GM20431 (cell line): ENCODE measurements around the gene EVC.

Experiments
- in situ Hi-C: fragments of 300-500 bp; cut with MseI, MboI; formaldehyde crosslinking; loops from one replicate; pipeline ENCODE4 v1.15.0; 2020; ENCODE audit warnings: low sequenced_read_pairs; ENCODE audit not compliant: unreplicated experiment

The EVC gene

DNA sequence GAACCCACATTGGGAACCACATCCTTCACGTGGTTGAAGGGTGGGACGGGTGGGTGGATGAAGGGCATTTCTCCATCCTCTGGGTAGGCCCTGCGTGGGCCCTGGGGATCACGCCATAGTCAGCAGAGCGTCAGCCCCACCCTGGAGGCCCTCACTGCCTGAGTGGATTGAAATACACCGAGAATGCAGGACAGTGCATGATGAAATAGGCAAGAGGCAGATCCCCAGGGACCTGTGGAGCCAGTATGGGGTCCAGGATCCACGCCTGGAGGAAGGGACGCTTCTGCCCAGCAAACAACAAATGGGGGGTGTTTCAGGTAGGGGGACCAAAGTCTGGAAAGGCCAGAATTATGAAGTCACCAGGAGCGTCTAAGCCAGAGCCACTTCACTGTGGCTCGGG, 19.4 kb downstream of the EVC start:
- in situ Hi-C loops = no loop called here

DNA sequence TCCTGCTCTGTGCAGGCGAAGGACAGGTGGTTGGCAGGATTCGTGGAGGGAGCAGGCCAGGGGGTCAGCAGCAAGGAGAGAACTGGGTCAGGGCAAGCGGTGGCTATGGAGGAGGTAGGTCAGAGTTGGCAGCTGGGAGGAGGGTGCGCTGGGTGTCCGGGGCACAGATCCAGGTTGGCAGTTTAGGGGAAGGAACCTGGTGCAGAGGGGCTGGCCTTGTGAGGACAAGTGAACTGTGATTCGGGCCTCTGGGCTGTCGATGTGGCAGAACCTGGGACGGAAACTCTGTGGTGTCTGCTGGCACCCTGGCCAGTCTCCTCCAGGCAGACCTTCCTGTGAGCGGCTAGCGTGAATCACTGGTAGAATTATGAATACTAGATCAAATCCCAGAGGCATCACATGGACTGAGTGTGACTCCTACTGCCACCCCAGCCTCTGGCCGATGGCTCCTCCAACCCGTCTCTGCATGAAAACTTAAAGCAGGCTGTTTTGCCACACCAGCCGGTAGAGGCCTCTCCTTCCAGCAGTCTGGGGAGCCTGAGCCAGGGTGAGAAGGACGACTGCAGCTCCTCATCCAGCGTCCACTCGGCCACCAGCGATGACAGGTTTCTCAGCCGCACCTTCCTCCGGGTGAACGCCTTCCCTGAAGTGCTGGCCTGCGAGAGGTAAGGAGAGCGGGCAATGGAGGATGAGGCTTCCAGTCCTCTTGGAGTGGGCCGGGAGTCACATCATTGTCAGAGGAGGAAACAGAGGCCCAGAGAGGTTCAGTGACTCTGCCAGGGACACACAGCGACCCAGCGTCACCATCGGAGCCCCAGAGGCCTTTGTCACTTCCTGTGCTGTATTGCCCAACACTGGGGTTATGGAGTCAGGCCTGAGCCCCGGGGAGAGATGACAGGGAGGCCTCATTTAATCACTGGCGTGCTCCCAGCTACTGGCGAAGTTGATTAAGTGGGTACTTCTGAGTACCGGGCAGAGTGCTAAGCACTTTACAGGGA, 20.3 kb downstream of the EVC start:
- in situ Hi-C loops = no loop called here

DNA sequence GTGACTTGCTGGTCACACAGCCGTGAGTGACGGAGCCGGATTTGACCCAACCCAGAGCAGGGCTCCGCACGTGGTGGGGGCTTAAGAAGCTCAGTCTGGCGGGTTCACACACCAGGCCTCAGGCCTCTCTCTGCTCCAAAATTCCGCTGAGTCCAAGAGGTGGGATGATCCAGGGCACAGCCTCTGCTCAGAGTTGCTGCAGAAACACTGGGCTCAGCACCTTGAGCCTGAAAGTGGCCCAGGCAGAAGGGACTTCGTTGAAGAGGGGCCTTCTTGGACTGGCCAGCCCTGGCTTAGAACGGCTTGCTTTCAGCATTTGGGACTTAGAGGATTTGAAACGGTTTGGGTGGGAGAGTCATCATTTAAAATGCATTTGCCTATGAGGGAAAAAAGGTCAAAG, 21.2 kb downstream of the EVC start:
- in situ Hi-C loops = no loop called here

DNA sequence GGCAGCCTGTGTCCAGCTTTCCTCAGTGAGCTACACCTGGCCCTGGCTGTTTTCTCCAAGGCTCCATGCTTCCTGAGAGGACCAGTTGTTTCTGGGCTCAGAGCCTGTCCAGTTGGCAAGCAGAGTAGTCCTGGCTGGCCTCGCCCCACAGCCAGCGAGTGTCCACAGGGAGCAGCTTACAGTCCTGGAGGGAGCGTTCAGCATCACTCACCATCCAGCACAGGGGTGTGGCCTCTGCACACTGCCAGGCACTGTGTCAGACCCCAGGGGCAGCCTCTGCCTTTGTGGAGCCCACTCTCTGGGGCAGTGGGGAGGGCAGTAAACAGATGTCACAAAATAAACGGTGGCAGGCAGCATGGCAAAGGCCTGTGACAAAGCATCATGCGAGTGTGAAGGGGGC, 23.9 kb downstream of the EVC start:
- in situ Hi-C loops = no loop called here

DNA sequence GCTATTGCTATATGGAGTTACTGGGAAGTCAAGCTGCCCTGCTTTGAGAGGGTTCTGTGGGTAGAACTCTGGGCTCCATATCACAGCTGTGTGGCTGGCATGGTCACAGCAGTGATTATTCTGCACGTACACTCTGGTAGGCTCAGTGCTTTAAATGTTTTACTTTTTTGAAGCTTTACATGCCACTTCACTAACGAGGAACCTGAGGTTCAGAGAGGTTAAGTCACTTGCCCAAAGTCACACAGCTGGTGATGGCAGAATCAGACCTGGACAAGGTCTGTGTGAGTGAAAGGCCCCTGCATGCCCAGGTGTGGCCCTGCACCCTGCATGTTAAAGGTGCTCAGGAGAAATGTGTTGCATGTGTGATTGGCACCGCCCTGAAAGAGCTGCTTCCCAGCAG, 24.5 kb downstream of the EVC start:
- in situ Hi-C loops = no loop called here

DNA sequence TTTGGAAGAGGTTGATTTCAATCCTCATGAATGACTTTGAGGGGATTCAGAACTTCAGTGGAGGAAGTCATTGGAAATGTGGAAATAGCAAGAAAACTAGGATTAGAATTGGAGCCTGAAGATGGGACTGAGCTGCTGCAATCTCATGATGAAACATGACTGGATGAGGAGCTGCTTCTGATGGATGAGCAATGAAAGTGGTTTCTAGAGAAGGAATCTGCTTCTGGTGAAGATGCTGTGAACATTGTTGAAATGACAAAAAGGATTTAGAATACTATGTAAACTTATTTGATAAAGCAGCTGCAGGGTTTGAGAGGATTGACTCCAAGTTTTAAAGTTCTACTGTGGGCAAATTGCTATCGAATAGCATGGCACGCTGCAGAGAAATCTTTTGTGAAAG, 27.1 kb downstream of the EVC start:
- in situ Hi-C loops = no loop called here

DNA sequence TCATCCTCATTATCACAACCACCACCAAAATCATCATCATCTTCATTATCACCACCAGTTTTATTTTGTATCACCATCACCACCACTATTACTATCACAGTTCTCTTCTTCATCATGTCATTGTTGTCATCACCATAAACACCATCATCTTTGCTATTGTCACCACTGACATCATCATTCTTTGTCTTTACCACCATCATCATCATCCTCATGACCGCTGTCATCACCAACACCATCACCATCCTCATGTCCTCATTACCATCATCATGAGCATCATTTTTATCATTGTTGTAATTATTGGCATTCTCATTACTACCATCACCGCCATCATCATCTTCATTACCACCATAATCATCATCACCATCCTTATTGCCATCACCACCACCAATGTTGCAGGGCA, 31.4 kb downstream of the EVC start:
- in situ Hi-C loops = no loop called here

DNA sequence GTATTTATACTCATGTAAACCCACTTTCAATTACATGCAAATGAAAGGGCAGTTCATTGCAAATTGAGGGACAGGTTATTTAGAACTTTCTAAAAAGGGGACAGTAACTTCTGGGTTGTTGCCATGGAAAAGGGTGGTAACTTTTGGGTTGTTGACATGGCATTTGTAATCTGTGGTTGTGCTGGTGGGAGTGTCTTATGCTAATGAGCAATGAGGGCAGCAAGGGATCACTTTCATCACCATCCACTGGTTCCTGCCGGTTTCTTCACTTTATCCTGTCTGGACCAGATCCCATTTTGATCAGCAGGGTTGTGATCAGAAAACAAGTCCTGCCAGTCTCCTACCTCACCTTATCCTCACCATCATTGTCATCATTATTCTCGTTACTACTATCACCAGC, 32.0 kb downstream of the EVC start:
- in situ Hi-C loops = no loop called here

DNA sequence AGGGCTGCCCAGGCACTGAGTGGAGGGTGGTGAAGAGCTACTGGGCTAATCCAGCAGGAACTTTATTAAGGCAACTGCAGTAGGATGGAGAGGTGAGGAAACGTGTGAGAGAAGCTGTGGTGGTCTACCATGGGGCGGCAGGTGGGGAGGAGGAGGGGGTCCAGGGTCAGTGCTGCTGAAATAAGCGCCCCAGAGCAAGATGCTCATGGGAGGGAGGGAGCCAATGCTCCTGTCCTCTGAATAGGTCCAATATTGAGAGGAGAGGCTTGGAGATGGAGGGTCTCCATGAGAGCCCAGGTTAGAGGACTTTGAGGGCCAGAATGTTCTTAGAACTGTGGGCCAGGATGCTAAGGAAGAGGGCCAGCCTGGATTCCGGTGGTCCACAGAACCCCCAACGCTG, 35.2 kb downstream of the EVC start:
- in situ Hi-C loops = no loop called here

DNA sequence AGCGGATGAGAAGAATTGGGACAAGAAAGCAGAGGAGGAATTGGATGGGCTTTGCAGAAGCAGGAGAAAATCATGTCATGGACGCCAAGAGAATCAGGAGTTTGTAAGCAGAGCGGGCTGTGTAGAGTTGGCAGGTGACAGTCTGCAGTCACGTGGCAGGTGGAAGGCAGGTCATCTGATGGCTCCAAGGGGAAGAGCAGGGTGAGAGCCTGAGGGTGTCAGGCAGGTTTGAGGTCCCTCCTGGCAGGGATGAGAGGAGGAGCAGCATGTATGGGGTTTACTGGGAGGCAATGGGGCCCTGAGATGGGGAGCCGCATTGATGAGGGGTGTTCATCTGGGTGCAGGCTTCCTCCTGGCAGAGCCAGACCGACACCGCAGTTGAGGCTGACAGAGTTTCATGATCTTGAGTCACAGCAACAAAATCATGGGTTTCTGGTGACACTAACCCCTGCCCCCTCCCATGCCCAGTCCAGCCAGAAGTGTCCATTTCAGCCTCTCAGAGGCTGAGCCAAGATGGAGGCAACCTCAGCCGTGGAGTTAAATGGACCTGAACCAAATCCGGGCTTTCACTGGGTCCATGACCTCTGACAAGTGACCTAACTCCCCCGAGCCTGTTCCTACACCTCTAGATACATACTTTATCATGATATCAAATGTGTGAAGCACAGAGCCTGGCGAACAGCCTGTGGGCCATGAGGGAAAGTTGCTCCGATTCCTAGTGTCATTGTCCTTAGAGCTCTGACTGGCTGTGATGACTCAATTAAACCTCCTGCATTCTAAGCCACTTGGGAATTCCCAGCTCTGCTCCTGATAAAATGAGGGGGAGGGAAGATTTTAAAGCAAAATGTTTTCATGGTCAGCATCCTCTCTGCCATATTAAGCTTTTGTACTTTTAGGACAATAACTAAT, 36.1 kb downstream of the EVC start:
- in situ Hi-C loops = no loop called here

DNA sequence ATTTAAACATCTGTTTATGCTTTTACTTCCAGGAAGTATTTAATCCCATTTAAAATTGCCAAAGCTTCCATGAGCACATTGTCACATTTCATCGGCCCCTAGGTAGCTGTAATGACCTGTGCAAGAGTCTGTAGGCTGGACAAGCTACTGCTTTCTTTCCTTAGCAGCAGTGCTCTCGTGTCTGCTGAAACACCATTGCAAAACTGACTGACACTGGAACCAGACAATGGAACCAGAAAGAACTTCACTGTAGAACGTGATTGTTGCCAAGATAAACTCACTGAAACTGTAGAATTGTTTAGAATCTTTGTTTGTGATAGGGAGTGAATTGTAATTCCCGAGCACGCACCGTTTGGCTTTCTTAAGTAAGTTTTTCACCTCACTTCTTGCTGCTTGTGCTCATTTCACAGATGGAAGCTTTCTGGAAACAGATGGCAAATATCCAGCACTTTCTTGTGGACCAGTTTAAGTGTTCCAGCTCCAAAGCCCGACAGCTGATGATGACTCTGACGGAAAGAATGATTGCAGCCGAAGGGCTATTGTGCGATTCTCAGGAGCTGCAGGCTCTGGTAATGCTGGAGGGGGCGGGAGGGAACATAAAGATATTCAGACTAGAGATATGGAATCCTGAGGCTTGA, 36.9 kb downstream of the EVC start:
- in situ Hi-C loops = no loop called here

DNA sequence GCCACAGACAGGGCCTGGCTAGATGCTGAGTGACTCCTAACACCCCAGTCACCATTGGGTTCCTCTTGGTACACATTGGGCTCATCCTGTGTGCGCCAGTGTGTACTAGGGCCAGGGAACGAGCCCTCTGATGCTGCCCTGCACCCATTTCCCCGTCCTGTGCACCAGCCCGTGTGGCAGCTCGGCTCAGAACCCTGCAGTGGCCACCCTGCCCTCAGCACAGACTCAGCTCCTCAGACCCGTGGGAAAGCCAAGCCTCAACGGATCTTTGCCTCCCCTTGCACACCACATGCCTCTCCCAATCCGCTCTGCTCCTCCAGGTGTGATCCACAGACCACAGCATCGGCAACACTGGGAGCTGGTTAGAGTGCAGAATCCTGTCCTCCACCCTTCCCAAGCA, 38.6 kb downstream of the EVC start:
- in situ Hi-C loops = no loop called here

DNA sequence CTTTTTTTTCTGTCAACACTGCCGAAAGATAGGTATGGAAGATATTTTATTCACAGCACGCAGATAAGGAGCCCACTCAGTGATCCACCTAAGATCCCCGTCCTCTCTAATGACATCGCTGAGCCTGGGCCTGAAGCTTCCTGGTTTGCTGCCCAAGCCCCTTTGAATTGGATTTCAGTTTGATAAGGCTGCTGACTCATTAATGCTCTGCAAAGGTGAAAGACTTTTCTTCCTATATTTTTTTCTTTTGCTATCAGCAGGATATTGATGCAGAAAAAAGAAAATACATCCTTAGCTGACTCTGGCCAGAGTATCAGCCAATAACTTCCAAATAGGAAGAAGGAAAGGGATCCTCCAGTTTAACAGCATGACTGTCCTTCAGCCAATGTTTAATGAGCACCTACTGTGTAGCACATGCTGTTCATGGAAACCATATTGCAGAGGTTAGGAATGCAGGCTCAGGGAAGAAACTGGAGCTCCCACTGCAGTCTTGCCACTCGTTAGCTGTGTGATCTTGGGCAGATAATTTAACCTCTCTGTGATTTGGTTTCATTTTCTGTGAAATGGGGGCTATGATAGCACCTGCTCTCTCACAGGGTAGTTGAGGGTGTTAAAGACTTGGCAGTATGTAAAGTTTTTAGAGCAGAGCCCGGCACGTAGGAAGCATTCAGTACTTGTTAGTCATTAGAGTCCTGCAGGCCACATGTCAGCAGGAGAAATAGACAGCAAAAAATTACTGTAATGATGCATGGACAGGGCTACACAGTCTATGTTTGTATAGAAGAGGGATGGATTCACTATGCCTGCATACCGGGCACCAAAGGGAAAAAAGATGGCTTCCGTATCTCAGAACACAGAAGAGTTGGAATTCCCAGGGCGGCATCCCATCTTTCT, 39.3 kb downstream of the EVC start:
- in situ Hi-C loops = no loop called here

DNA sequence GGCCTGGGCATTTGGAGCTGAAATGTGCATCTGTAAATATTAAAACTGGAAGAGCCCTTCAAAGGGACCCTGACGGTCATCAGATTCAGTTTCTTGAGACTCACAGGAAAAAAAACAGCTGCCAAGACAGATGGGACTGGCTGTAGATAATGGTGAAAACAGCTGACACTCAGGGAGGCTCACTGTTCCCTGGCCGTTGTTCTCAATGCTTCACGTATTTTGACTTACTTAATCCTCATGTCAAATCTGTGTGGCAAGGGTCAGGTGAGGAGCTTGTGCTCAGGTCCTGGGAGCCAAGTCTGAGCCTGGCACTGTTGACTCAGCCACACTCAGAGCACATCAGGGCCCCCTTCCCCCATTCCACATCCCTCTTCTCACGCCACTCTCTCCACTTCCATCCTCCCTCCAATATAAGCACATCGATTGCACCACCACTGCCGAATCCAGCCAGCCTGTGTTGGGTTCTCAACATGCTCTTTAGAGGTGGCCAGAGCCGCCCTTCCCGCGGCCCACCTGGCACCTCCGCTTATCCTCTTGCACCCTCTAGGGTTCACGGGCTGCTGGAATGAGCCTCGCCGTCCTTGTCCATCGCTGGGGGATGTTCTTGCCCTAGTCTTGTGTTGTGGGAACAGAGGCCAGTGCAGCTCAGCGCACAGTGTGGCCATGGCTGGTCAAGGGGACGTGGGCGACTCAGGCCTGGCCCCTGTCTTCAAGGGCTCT, 40.1 kb downstream of the EVC start:
- in situ Hi-C loops = no loop called here

DNA sequence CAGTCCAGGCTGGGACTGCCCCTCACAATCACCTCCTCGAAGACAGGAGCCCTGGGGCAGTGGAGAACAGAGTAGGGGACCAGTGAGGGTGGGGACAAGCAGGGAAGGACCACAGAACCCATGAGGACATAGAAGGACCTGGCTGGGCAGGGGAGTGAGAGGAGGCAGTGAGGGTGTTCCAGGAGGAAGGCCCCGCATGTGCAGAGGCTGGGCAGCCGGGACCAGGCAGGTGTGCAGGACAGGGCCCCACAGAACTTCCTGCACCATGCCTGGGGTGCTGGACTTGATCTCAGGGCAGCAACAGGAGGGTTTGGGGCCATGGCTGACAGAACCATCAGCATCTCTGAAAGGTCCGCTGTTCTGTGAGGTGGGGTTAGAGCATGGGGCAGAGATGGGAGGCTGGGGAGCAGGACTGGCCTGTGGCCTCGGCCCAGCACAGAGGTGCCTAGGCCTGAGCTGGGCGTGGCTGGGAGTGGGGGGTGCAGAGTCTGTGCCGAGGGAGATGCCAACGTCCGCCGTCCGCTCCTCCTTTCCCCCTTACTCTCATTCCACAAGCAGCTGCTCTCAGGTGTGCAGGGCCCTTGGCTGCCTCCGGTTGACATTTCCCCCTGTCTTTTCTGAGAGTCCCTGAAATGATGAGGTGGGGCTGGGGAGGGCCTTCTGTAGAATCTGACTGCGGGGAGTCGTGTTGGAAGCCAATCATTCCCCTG, 40.8 kb downstream of the EVC start:
- in situ Hi-C loops = no loop called here

DNA sequence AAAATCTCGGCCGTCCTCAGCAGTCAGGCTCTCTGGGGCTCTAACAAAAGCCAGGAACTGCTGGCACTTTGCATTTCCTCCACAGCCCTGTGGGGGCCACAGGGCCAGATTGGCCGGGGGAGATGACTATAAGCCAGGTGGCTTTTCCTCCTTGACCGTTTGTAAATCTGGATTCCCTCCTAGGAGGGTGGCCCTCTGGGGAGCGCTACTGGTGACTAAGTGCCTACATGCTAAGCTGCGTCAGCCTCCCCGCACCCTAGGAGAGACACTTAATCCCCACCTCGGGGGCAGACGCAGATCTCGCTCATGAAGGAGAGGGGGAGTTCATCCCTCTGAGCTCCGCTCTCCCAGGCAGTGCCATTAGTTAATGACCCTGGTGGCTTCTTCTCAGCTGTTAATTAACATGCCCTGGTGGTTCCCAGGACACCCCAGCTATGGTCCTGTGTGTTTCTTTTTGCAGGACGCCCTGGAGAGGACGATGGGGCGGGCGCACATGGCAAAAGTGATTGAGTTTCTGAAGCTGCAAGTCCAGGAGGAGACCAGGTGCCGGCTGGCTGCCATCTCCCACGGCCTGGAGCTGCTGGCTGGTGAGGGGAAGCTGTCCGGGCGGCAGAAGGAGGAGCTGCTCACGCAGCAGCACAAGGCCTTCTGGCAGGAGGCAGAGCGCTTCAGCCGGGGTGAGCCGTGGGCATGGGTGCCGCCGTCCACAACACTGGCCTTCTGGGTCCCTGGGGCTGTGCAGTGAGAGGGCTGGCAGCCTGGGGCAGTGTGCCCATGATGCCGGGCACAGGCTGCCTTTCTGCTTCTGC, 41.6 kb downstream of the EVC start:
- in situ Hi-C loops = no loop called here

DNA sequence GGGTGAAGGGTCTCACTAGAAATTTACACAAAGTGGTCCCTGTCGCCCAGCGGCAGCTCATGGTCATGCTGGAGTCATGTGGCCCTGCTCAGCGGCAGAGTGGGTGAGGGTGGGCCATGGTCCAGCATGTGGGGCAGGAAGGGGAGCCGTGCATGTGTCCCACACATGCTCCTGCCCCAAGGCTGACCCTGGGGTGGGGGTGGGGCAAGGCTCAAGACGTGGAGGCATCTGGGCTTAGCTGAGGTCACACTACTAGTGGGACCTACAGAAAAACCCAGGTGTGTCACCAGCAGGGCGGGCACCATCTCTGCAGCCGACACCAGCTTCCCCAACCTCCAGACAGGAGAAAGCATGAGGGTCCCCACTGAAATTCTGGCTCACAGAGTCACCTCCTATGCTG, 42.4 kb downstream of the EVC start:
- in situ Hi-C loops = no loop called here
